RWPE2 (cell line): ENCODE data around the gene VEGFA.
A peak's percentile ranks its signal among the peaks of the same experiment; 100 is the strongest.

Source experiments
- ATAC-seq: fragments of 200-7000 bp; cut with Tn5 transposase; 3 replicates; pipeline ENCODE4 v1.9.1; 2021; ENCODE audit warnings: low read depth
- DNase-seq: peaks from one replicate; pipeline ENCODE4 v3.0.0-alpha.2; 2020; ENCODE audit warnings: low spot score
- H3K27ac ChIP-seq: fragments of 450-650 bp; 2 replicates; pipeline ENCODE4 v1.5.1; 2017; ENCODE audit warnings: mild to moderate bottlenecking; ENCODE audit not compliant: poor library complexity, severe bottlenecking
- H3K27me3 ChIP-seq: fragments of 250-450 bp; sonication (Bioruptor Pico); 2 replicates; pipeline ENCODE4 v1.5.1; 2021; ENCODE audit warnings: mild to moderate bottlenecking, moderate library complexity; ENCODE audit not compliant: insufficient read depth, poor library complexity, severe bottlenecking
- H3K36me3 ChIP-seq: fragments of 250-450 bp; sonication (Bioruptor Pico); 2 replicates; pipeline ENCODE4 v1.5.1; 2020; ENCODE audit warnings: low read depth, mild to moderate bottlenecking, moderate library complexity
- H3K4me1 ChIP-seq: fragments of 250-450 bp; sonication (Bioruptor Pico); 2 replicates; pipeline ENCODE4 v1.5.1; 2021; ENCODE audit warnings: mild to moderate bottlenecking, moderate library complexity; ENCODE audit not compliant: insufficient read depth, poor library complexity, severe bottlenecking
- H3K4me3 ChIP-seq: fragments of 250-450 bp; sonication (Bioruptor Pico); 2 replicates; pipeline ENCODE4 v1.5.1; 2021; ENCODE audit warnings: mild to moderate bottlenecking, moderate library complexity; ENCODE audit not compliant: severe bottlenecking
- H3K9me3 ChIP-seq: fragments of 250-450 bp; sonication (Bioruptor Pico); 2 replicates; pipeline ENCODE4 v1.5.1; 2021; ENCODE audit warnings: mild to moderate bottlenecking, moderate library complexity; ENCODE audit not compliant: severe bottlenecking
- TF ChIP-seq, protein P1 (sequence below): fragments of 450-650 bp; IDR thresholded peaks from one replicate; pipeline ENCODE4 v1.5.1; 2017; ENCODE audit warnings: mild to moderate bottlenecking, moderate library complexity; ENCODE audit not compliant: poor library complexity, severe bottlenecking

VEGFA gene

DNA sequence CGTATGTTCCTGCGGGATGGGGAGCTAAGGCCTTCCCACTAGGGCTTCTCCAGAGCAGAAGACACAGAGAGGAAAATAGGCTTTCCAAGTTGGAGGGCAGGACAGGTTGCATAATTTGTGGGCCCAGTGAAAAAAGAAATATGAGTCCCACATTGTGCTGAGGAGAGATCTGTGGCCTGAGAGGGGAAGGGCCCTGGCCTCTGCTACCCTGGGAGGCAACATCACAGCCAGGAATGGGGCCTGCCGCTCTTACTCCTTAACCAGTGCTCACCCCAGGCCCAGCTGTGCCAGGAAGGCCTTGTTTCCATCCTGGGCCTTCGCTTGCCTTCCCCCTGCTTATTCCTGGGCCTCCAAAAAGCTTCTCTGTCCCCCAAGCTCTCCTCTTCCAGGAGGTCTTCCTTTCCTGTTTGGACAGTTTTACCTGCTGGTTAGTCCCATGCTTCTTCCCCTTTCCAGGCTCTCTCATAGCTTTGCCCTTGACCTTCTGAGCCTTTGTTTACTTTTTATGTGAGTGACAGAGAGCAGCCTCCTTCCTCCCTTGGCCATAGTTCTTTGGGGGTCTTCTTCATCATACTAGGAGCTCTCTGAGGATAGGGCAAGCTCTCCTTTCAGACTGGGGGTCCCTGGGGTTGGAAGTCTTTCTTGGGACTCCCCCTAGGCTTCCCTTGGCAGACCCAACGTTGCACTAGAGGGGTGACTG, 26.2 kb upstream of the VEGFA start:
- no peaks in the 10 kb centered on the region for H3K27me3 ChIP-seq
- H3K4me3 ChIP-seq: no peak overlapping the region
- DNase-seq (peak; percentile 42), ATAC-seq (no peak)
- TF ChIP-seq, protein P1, sequence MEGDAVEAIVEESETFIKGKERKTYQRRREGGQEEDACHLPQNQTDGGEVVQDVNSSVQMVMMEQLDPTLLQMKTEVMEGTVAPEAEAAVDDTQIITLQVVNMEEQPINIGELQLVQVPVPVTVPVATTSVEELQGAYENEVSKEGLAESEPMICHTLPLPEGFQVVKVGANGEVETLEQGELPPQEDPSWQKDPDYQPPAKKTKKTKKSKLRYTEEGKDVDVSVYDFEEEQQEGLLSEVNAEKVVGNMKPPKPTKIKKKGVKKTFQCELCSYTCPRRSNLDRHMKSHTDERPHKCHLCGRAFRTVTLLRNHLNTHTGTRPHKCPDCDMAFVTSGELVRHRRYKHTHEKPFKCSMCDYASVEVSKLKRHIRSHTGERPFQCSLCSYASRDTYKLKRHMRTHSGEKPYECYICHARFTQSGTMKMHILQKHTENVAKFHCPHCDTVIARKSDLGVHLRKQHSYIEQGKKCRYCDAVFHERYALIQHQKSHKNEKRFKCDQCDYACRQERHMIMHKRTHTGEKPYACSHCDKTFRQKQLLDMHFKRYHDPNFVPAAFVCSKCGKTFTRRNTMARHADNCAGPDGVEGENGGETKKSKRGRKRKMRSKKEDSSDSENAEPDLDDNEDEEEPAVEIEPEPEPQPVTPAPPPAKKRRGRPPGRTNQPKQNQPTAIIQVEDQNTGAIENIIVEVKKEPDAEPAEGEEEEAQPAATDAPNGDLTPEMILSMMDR: no peak
- no peak overlapping the region for H3K27ac ChIP-seq
- peaks cover 5% of the 10 kb centered on the region for H3K4me1 ChIP-seq
- H3K36me3 ChIP-seq: no peaks in the 10 kb centered on the region
- no peaks in the 10 kb centered on the region for H3K9me3 ChIP-seq

DNA sequence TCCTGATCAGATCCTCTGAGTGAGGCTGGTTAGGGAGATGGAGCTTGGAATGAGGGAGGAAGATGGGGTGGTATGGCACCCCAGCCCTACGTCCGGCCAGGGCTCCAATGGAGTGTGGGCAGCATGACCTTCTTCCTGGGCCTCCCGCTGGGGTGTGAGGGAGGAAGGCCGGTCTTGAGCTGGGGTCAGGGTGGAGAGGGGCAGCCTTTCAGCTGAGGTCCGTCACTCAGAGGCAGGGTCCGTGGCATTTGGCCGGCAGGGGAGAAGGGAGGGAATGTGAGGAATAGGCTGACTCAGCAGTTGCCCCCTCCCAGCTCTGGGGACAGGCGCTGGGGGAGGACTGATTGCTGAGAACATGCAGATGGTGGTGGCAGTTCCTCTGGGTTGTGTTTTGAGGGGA, 25.5 kb upstream of the VEGFA start:
- ATAC-seq: no peak
- peak; percentile 29 for DNase-seq
- Histone ChIP-seq H3K27ac (no peak overlapping the region), H3K9me3 (no peaks in the 10 kb centered on the region), H3K27me3 (no peaks in the 10 kb centered on the region), H3K4me3 (no peak overlapping the region), H3K4me1 (no peaks in the 10 kb centered on the region), H3K36me3 (no peaks in the 10 kb centered on the region)
- TF ChIP-seq, protein P1: no peak

DNA sequence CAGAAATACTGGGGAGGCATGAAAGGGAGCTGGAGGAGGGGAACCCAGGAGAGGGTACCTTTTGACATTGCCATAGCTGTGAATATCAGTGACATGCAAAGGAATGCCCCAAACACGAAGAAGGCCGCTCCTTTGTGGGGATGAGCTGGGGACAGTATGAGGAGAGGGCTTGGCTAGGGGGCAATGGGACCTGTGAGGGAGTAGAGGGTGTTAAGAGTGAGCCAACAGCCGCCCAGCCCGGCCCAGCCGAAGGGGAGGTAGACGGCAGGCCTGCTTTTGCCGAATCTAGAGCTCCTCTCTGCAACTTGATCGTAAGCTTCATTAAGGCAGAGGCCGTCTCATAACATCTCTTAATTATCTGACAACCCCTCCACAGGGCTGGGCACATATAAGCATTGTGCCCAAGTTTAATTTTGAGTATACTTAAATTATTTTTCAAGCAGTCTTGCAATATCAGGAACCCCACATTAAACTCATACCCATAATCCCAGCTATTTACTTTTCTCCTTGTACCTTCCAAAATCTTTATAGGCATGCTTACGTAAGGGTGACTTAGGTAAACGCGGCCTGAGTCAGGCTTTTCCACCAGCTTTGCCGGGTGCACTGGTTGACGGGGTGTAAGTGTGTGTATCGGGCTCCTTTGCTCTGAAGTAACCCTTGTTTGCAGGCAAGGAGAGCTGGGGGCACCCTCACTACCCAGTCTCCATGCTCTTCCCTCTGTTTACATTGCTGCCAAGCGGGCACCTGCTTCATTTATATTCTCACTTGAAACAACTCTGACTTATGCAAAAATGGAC, 24.9 kb upstream of the VEGFA start:
- Histone ChIP-seq H3K9me3 (no peaks in the 10 kb centered on the region), H3K4me1 (no peaks in the 10 kb centered on the region), H3K36me3 (no peaks in the 10 kb centered on the region), H3K27me3 (no peaks in the 10 kb centered on the region), H3K27ac (no peak overlapping the region), H3K4me3 (no peak overlapping the region)
- peak; percentile 30 for DNase-seq
- TF ChIP-seq, protein P1: no peak
- ATAC-seq: 0 out of 3 replicates have a peak, but pooled peaks have one; percentile 26

DNA sequence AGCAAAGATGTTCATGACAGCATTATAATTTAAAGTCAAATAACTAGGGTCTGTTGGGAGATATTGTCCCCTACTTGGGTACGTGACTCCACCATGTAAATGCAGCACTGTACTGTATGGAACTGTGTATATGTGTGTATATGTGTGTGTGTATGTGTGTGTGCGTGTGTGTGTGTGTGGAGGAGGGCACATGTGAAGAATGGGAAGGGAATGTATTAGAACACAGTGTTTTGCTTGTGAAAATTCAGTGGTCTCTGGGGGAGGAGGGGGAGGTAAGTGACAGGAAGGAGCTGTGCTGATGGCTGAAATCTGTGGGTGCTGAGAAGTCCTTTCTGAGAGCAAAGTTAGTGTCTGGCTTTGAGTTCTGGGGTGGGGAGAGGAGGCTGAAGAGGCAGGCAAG, 23.9 kb upstream of the VEGFA start:
- no peak overlapping the region for H3K4me3 ChIP-seq
- no peaks in the 10 kb centered on the region for H3K27me3 ChIP-seq
- no peak overlapping the region for H3K27ac ChIP-seq
- no peaks in the 10 kb centered on the region for H3K36me3 ChIP-seq
- no peaks in the 10 kb centered on the region for H3K4me1 ChIP-seq
- ATAC-seq: no peak
- H3K9me3 ChIP-seq: no peaks in the 10 kb centered on the region
- TF ChIP-seq, protein P1: no peak
- DNase-seq: no peak
